K562 (cell line): Measurements from ENCODE around the gene REM2. TPM values are rescaled to one million over a fixed set of nuclear protein-coding genes. Genes with fewer than 3 reads are reported as not detected.

Experiments used
- ATAC-seq: fragments of 200-7000 bp; cut with Tn5 transposase; 3 replicates; pipeline ENCODE4 v1.9.1; 2020; ENCODE audit warnings: moderate library complexity
- BruUV-seq: library from RNA; stranded (reverse); fragments of 400-500 nt; replicated peaks from 2 replicates; lab custom pipeline; 2021; lab: Mats Ljungman, UMichigan
- CTCF ChIA-PET: fragments of 300-600 bp; formaldehyde crosslinking; extraction: SDS; loops from one replicate; lab custom pipeline; 2021; ENCODE audit warnings: low intra/inter-chr PET ratio; lab: Yijun Ruan, JAX
- POLR2A ChIA-PET: fragments of 300-600, 350-650 bp; sonication (Branson Sonifier 250); formaldehyde crosslinking; extraction: SDS; loops from one replicate; lab custom pipeline; 2021; ENCODE audit warnings: antibody characterized with exemption, inconsistent platforms; lab: Yijun Ruan, JAX
- DNase-seq, 4 experiments: peaks; one replicate each; pipeline versions ENCODE4 v3.0.0 to v3.0.0-alpha.2; 2011 to 2018; ENCODE audit warnings: low spot score in 3 of 4, mixed read lengths in 3 of 4; ENCODE audit errors: extremely low read depth in 1 of 4
- FAIRE-seq: peaks from 2 replicates; lab custom pipeline; 2011; peaks lifted over from hg19 to GRCh38; lab: Jason Lieb, UNC
- H2AFZ ChIP-seq: 2 replicates; pipeline ENCODE4 v1.6.0; 2011; ENCODE audit warnings: low read depth, low read length, control low read depth, inconsistent platforms
- H3K27ac ChIP-seq: fragments of 200-600 bp; 3 replicates; pipeline ENCODE4 v1.8.0; 2011; ENCODE audit warnings: low read depth, mild to moderate bottlenecking, control low read depth, inconsistent platforms, low read length, moderate library complexity, mixed read lengths; ENCODE audit errors: extremely low read depth
- H3K27me3 ChIP-seq, 2 experiments: fragments of 300-600 bp in 1 of 2; 2 replicates in 1 of 2; 3 replicates in 1 of 2; pipeline versions ENCODE4 v1.6.0 to v1.8.0; 2011; ENCODE audit warnings: inconsistent platforms in 2 of 2, low read length in 2 of 2, mild to moderate bottlenecking in 1 of 2, mixed read lengths in 1 of 2, moderate library complexity in 1 of 2; ENCODE audit not compliant: control insufficient read depth in 2 of 2, insufficient read depth in 2 of 2
- H3K36me3 ChIP-seq: fragments of 300-600 bp; 3 replicates; pipeline ENCODE4 v1.8.0; 2011; ENCODE audit warnings: mild to moderate bottlenecking, low read length, inconsistent platforms; ENCODE audit not compliant: control insufficient read depth, insufficient read depth
- H3K4me1 ChIP-seq, 2 experiments: fragments of 200-600 bp in 1 of 2; replicated peaks in 1 of 2; 2 replicates in 1 of 2; 3 replicates in 1 of 2; pipeline versions ENCODE4 v1.5.1 to v1.8.0; 2011; ENCODE audit warnings: inconsistent platforms in 2 of 2, low read length in 2 of 2, mild to moderate bottlenecking in 1 of 2, mixed read lengths in 1 of 2, moderate library complexity in 1 of 2; ENCODE audit not compliant: control insufficient read depth in 2 of 2, insufficient read depth in 2 of 2
- H3K4me2 ChIP-seq: 2 replicates; pipeline ENCODE4 v1.6.1; 2011; ENCODE audit warnings: low read length, control low read depth, inconsistent platforms, mixed read lengths; ENCODE audit not compliant: insufficient read depth
- H3K4me3 ChIP-seq: fragments of 200-600 bp; sonication (generic), shearing (Covaris generic); 2 replicates; pipeline ENCODE4 v1.5.1; 2016; ENCODE audit warnings: control low read depth, inconsistent platforms
- H3K79me2 ChIP-seq: fragments of 200-600 bp; 3 replicates; pipeline ENCODE4 v1.8.0; 2011; ENCODE audit warnings: low read length, inconsistent platforms; ENCODE audit not compliant: control insufficient read depth, insufficient read depth
- H3K9ac ChIP-seq, 2 experiments: 2 replicates each; pipeline versions ENCODE4 v1.6.0 to v1.6.1; 2011; ENCODE audit warnings: low read depth in 2 of 2, low read length in 2 of 2, control low read depth in 1 of 2, inconsistent platforms in 1 of 2, mild to moderate bottlenecking in 1 of 2, mixed read lengths in 1 of 2; ENCODE audit not compliant: insufficient read depth in 1 of 2
- H3K9me1 ChIP-seq: one replicate; pipeline ENCODE4 v1.6.0; 2011; ENCODE audit warnings: inconsistent platforms, mild to moderate bottlenecking, low read length, moderate library complexity; ENCODE audit not compliant: control insufficient read depth, insufficient read depth
- H3K9me3 ChIP-seq: replicated peaks from 2 replicates; pipeline ENCODE4 v1.5.1; 2011; ENCODE audit warnings: low read depth, low read length, inconsistent platforms; ENCODE audit not compliant: control insufficient read depth, insufficient read depth
- H4K20me1 ChIP-seq: replicated peaks from 2 replicates; pipeline ENCODE4 v1.6.1; 2011; ENCODE audit warnings: low read length, inconsistent platforms, mixed read lengths; ENCODE audit not compliant: control insufficient read depth, insufficient read depth
- BRF1 ChIP-seq: IDR thresholded peaks from 3 replicates; pipeline ENCODE4 v1.6.1; 2011; ENCODE audit warnings: borderline replicate concordance, mild to moderate bottlenecking; ENCODE audit not compliant: insufficient read length; ENCODE audit errors: extremely low read depth
- HDAC1 ChIP-seq, 2 experiments: fragments of 450-650 bp; IDR thresholded peaks; 2 replicates each; pipeline ENCODE4 v1.6.1; 2016 to 2017; ENCODE audit warnings: inconsistent platforms in 1 of 2, mild to moderate bottlenecking in 1 of 2, moderate library complexity in 1 of 2
- HDGF ChIP-seq: fragments of 450-650 bp; IDR thresholded peaks from 2 replicates; pipeline ENCODE4 v1.6.1; 2016
- PML ChIP-seq: IDR thresholded peaks from 2 replicates; pipeline ENCODE4 v1.6.1; 2012; ENCODE audit warnings: low read length, inconsistent platforms
- POLR2AphosphoS5 ChIP-seq: IDR thresholded peaks from 2 replicates; pipeline ENCODE4 v1.6.1; 2011; ENCODE audit warnings: mild to moderate bottlenecking, low read depth, low read length, moderate library complexity; ENCODE audit not compliant: control insufficient read depth, insufficient read depth
- THRAP3 ChIP-seq: fragments of 450-650 bp; IDR thresholded peaks from 2 replicates; pipeline ENCODE4 v1.6.1; 2016; ENCODE audit warnings: mild to moderate bottlenecking, inconsistent platforms, borderline replicate concordance
- U2AF2 ChIP-seq: fragments of 200-400 bp; formaldehyde crosslinking; optimal IDR thresholded peaks from 2 replicates; pipeline ENCODE3; 2017; ENCODE audit warnings: low read depth, mild to moderate bottlenecking, low read length
- ZBTB12 ChIP-seq: fragments of 250-450 bp; sonication (Bioruptor Pico); IDR thresholded peaks from 2 replicates; pipeline ENCODE4 v1.4.0; 2020
- ZBTB33 ChIP-seq: sonication (generic); formaldehyde crosslinking; IDR thresholded peaks from 2 replicates; pipeline ENCODE4 v1.8.1; 2023; ENCODE audit warnings: mild to moderate bottlenecking, missing genetic modification reagents
- ZNF12 ChIP-seq: sonication (generic); formaldehyde crosslinking; IDR thresholded peaks from 2 replicates; pipeline ENCODE4 v1.4.0; 2020; ENCODE audit warnings: mild to moderate bottlenecking, missing genetic modification reagents
- ZSCAN32 ChIP-seq: fragments of 450-650 bp; formaldehyde crosslinking; IDR thresholded peaks from 2 replicates; pipeline ENCODE4 v1.4.0; 2020; ENCODE audit warnings: mild to moderate bottlenecking, moderate library complexity
- WGBS: fragments of 100-300 bp; shearing (Covaris generic); methylation state at CpG from one replicate; pipeline ENCODE4 v1.1.6; 2016; ENCODE audit warnings: low coverage, mixed read lengths; ENCODE audit not compliant: insufficient coverage; ENCODE audit errors: missing lambda C conversion rate; 5-methylcytosine and 5-hydroxymethylcytosine counted together
- in situ Hi-C: fragments of 300-500 bp; cut with MboI; formaldehyde crosslinking; loops from 4 replicates; pipeline ENCODE4 v1.15.0; 2018; ENCODE audit warnings: inconsistent platforms, mixed read lengths
- intact Hi-C: fragments of 100-400 bp; cut with micrococcal nuclease; formaldehyde crosslinking; loops from 2 replicates; pipeline ENCODE4 v1.14.2; 2022
- polyA plus RNA-seq, 8 experiments: library from polyadenylated mRNA; depleted of rRNA in 4 of 8; stranded (reverse) in 5 of 8; unstranded in 3 of 8; fragments of >200 nt; fragmentation: Nextera tagmentation in 2 of 8; fragmentation: Illumina TruSeq in 1 of 8; extraction: Ambion mirVana in 2 of 8; extraction: Trizol in 1 of 8; gene quantifications; 2 replicates each; pipeline versions ENCODE4 v1.2.1 to v1.2.3, GENCODE V29; 2011 to 2014; ENCODE audit warnings: inconsistent platforms in 1 of 8, missing spikeins in 1 of 8
- total RNA-seq, 7 experiments: library from RNA; depleted of rRNA in 6 of 7; stranded (reverse); fragments of >200 nt in 6 of 7; fragmentation: Illumina TruSeq in 2 of 7; extraction: Trizol in 2 of 7; gene quantifications; 2 replicates each; pipeline versions ENCODE4 v1.2.1 to v1.2.3, GENCODE V29; 2011 to 2021; ENCODE audit warnings: low replicate concordance in 1 of 7
- TF ChIP-seq, protein P1 (sequence below), 2 experiments: IDR thresholded peaks in 1 of 2; conservative IDR thresholded peaks in 1 of 2; 2 replicates each; pipeline ENCODE4 v1.6.1; 2016; ENCODE audit warnings: low read depth in 2 of 2, mild to moderate bottlenecking in 1 of 2, missing compliant biosample characterization in 1 of 2, missing genetic modification characterization in 1 of 2, moderate library complexity in 1 of 2
- TF ChIP-seq, protein P2 (sequence below): fragments of 250-450 bp; sonication (Bioruptor Pico); IDR thresholded peaks from 2 replicates; pipeline ENCODE4 v1.4.0; 2020; ENCODE audit warnings: mild to moderate bottlenecking, moderate library complexity

REM2 gene
- total and polyA plus RNA-seq, 9 of the 15 experiments (the other 6 are each of a cell fraction or from before 2014, with no cell fraction given): 0.18 to 1.0 (median 0.38) TPM

DNA sequence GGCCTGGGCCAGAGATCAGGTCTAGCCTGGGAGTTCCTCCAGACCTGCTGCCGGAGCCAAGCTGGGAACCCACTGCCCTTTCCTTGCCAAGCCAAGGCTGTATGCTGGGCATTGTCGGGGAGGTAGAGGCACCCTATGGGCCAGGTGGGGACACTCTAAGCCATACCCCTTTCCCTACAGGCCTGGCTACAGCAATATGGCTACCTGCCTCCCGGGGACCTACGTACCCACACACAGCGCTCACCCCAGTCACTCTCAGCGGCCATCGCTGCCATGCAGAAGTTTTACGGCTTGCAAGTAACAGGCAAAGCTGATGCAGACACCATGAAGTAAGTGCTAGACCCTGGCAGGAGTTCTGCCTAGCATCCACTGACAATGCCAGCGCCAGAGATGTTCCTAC lies 41.7 kb upstream of the REM2 start:
- FAIRE-seq (no peak), ATAC-seq (no peak), DNase-seq (no peak)
- H3K9me1 ChIP-seq: no peaks in the 10 kb centered on the region
- ChIA-PET POLR2A (interaction anchor here (0.6 to 1.5 kb wide), 2 partner anchors 11 to 24 kb away, joined by 3 to 4 read pairs; no protein-coding TSS in a partner anchor), CTCF (interaction anchor here (1.0 kb wide), 1 partner anchor 11 kb away, joined by 3 read pairs; the partner anchor contains the start of gene MRPL52)
- WGBS: 66% methylated on average over 9 of the region's 9 CpGs
- no peak overlapping the region for H3K9ac ChIP-seq
- intact Hi-C loops: no loop called here
- H3K4me3 ChIP-seq: no peak overlapping the region
- H3K27me3 ChIP-seq: no peaks in the 10 kb centered on the region
- peaks cover 0 to 20% of the 10 kb centered on the region in 2 experiments; a peak in 1 of 5 replicates for H3K4me1 ChIP-seq
- no peaks in the 10 kb centered on the region for H3K9me3 ChIP-seq
- H3K36me3 ChIP-seq: no peaks in the 10 kb centered on the region
- in situ Hi-C loops: loop anchor here (10.0 kb wide), 2 partner anchors 187 to 277 kb away; no protein-coding TSS in a partner anchor
- H3K4me2 ChIP-seq: no peak overlapping the region
- H3K27ac ChIP-seq: no peak overlapping the region
- no peaks in the 10 kb centered on the region for H4K20me1 ChIP-seq
- BruUV-seq: no TSS peak
- H2AFZ ChIP-seq: no peak overlapping the region
- H3K79me2 ChIP-seq: no peaks in the 10 kb centered on the region
- TF ChIP-seq THRAP3 (no peak), ZBTB12 (CRISPR knock-in tag) (no peak), ZBTB33 (CRISPR knock-in tag) (no peak), HDAC1 (IDR thresholded peaks at IDR 0.05) (no peak), BRF1 (no peak), HDGF (no peak), U2AF2 (no peak), ZNF12 (no peak), PML (no peak), ZSCAN32 (CRISPR knock-in tag) (no peak), POLR2AphosphoS5 (no peak)
- TF ChIP-seq, protein P1, sequence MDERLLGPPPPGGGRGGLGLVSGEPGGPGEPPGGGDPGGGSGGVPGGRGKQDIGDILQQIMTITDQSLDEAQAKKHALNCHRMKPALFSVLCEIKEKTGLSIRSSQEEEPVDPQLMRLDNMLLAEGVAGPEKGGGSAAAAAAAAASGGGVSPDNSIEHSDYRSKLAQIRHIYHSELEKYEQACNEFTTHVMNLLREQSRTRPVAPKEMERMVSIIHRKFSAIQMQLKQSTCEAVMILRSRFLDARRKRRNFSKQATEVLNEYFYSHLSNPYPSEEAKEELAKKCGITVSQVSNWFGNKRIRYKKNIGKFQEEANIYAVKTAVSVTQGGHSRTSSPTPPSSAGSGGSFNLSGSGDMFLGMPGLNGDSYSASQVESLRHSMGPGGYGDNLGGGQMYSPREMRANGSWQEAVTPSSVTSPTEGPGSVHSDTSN (CRISPR knock-in tag; IDR thresholded peaks at IDR 0.05; ENCODE audit: low read depth): no peak
- TF ChIP-seq, protein P1 (tag; conservative IDR thresholded peaks at IDR 0.05; ENCODE audit: low read depth): no peak
- TF ChIP-seq, protein P2, sequence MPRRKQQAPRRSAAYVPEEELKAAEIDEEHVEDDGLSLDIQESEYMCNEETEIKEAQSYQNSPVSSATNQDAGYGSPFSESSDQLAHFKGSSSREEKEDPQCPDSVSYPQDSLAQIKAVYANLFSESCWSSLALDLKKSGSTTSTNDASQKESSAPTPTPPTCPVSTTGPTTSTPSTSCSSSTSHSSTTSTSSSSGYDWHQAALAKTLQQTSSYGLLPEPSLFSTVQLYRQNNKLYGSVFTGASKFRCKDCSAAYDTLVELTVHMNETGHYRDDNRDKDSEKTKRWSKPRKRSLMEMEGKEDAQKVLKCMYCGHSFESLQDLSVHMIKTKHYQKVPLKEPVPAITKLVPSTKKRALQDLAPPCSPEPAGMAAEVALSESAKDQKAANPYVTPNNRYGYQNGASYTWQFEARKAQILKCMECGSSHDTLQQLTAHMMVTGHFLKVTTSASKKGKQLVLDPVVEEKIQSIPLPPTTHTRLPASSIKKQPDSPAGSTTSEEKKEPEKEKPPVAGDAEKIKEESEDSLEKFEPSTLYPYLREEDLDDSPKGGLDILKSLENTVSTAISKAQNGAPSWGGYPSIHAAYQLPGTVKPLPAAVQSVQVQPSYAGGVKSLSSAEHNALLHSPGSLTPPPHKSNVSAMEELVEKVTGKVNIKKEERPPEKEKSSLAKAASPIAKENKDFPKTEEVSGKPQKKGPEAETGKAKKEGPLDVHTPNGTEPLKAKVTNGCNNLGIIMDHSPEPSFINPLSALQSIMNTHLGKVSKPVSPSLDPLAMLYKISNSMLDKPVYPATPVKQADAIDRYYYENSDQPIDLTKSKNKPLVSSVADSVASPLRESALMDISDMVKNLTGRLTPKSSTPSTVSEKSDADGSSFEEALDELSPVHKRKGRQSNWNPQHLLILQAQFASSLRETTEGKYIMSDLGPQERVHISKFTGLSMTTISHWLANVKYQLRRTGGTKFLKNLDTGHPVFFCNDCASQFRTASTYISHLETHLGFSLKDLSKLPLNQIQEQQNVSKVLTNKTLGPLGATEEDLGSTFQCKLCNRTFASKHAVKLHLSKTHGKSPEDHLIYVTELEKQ (CRISPR knock-in tag): no peak
